SK-N-SH (cell line): ENCODE results near the gene EIF1AD. TPM values are rescaled to one million over a fixed set of nuclear protein-coding genes. Genes with fewer than 3 reads are reported as not detected.

ENCODE experiments used
- CTCF ChIA-PET: fragments of 300-600, 350-600 bp; formaldehyde crosslinking; extraction: SDS; loops from one replicate; lab custom pipeline; 2021; lab: Yijun Ruan, JAX
- POLR2A ChIA-PET: fragments of 350-600 bp; sonication (Branson Sonifier 250); formaldehyde crosslinking; extraction: SDS; loops from one replicate; lab custom pipeline; 2020; ENCODE audit warnings: antibody characterized with exemption, inconsistent platforms; lab: Yijun Ruan, JAX
- DNase-seq: peaks from one replicate; pipeline ENCODE4 v3.0.0; 2012
- H2AFZ ChIP-seq: fragments of 200-600 bp; sonication (generic); 2 replicates; pipeline ENCODE4 v1.8.1; 2016; ENCODE audit warnings: antibody characterized with exemption, mild to moderate bottlenecking, low read depth
- H3F3A ChIP-seq: fragments of 200-600 bp; sonication (generic); replicated peaks from 2 replicates; pipeline ENCODE3; 2016; ENCODE audit warnings: antibody characterized with exemption, mild to moderate bottlenecking; ENCODE audit not compliant: insufficient read depth
- H3K27ac ChIP-seq, 2 experiments: fragments of 200-500 bp in 1 of 2; fragments of 200-600 bp in 1 of 2; sonication (Bioruptor generic) in 1 of 2; sonication (generic), shearing (Covaris generic) in 1 of 2; 2 replicates each; pipeline versions ENCODE4 v1.5.1 to v1.6.1; 2014 to 2016; ENCODE audit warnings: low read depth in 2 of 2, inconsistent platforms in 1 of 2, low read length in 1 of 2, mild to moderate bottlenecking in 1 of 2, mixed read lengths in 1 of 2
- H3K27me3 ChIP-seq: fragments of 200-600 bp; sonication (generic), shearing (Covaris generic); 2 replicates; pipeline ENCODE4 v1.6.1; 2016; ENCODE audit warnings: mixed run types; ENCODE audit not compliant: insufficient read depth
- H3K36me3 ChIP-seq, 2 experiments: fragments of 200-500 bp in 1 of 2; fragments of 200-600 bp in 1 of 2; sonication (Bioruptor generic) in 1 of 2; sonication (generic) in 1 of 2; replicated peaks in 1 of 2; 2 replicates each; pipeline versions ENCODE3 to v1.5.1; 2014 to 2016; ENCODE audit warnings: low read length in 1 of 2, mild to moderate bottlenecking in 1 of 2; ENCODE audit not compliant: insufficient read depth in 2 of 2, control insufficient read depth in 1 of 2
- H3K4me1 ChIP-seq, 2 experiments: fragments of 200-500 bp in 1 of 2; fragments of 200-600 bp in 1 of 2; sonication (Bioruptor generic) in 1 of 2; sonication (generic), shearing (Covaris generic) in 1 of 2; 2 replicates each; pipeline versions ENCODE4 v1.5.1 to v1.6.1; 2014 to 2016; ENCODE audit warnings: low read depth in 1 of 2, low read length in 1 of 2, mixed run types in 1 of 2; ENCODE audit not compliant: insufficient read depth in 2 of 2, control insufficient read depth in 1 of 2
- H3K4me2 ChIP-seq: fragments of 200-600 bp; sonication (generic), shearing (Covaris generic); 2 replicates; pipeline ENCODE4 v1.6.1; 2017; ENCODE audit warnings: mixed run types
- H3K4me3 ChIP-seq, 2 experiments: fragments of 200-500 bp in 1 of 2; fragments of 200-600 bp in 1 of 2; sonication (Bioruptor generic) in 1 of 2; sonication (generic), shearing (Covaris generic) in 1 of 2; 2 replicates each; pipeline versions ENCODE4 v1.5.1 to v1.8.1; 2014 to 2016; ENCODE audit warnings: low read depth in 2 of 2, inconsistent platforms in 1 of 2, low read length in 1 of 2, mild to moderate bottlenecking in 1 of 2, mixed read lengths in 1 of 2, moderate library complexity in 1 of 2
- H3K79me2 ChIP-seq: fragments of 200-600 bp; sonication (generic); 2 replicates; pipeline ENCODE4 v1.8.1; 2017; ENCODE audit warnings: mild to moderate bottlenecking; ENCODE audit not compliant: insufficient read depth
- H3K9ac ChIP-seq: fragments of 200-600 bp; sonication (generic); 2 replicates; pipeline ENCODE4 v1.6.1; 2017; ENCODE audit warnings: mixed run types
- H3K9me2 ChIP-seq: fragments of 200-600 bp; sonication (generic); 2 replicates; pipeline ENCODE4 v1.6.1; 2017; ENCODE audit warnings: mixed run types
- H3K9me3 ChIP-seq: fragments of 200-600 bp; sonication (generic); 2 replicates; pipeline ENCODE4 v1.6.1; 2017; ENCODE audit warnings: mixed run types, mild to moderate bottlenecking, moderate library complexity
- H4K20me1 ChIP-seq: fragments of 200-600 bp; sonication (generic); 2 replicates; pipeline ENCODE4 v1.6.1; 2017; ENCODE audit warnings: mild to moderate bottlenecking, mixed run types; ENCODE audit not compliant: insufficient read depth
- CHD2 ChIP-seq: fragments of 150-350 bp; IDR thresholded peaks from 2 replicates; pipeline ENCODE4 v1.6.1; 2018; ENCODE audit warnings: low read length; ENCODE audit not compliant: partially characterized antibody
- ELF1 ChIP-seq: IDR thresholded peaks from 2 replicates; pipeline ENCODE4 v1.4.0; 2012
- EP300 ChIP-seq, 2 experiments: IDR thresholded peaks; 2 replicates each; pipeline versions ENCODE4 v1.4.0 to v1.6.1; 2012; ENCODE audit warnings: borderline replicate concordance in 1 of 2, low read depth in 1 of 2, low read length in 1 of 2
- EZH2phosphoT487 ChIP-seq: fragments of 200-600 bp; sonication (generic); IDR thresholded peaks from 2 replicates; pipeline ENCODE4 v1.6.1; 2017; ENCODE audit warnings: low read depth, mixed run types, mild to moderate bottlenecking, antibody characterized with exemption, moderate library complexity, borderline replicate concordance
- FOSL2 ChIP-seq: IDR thresholded peaks from 2 replicates; pipeline ENCODE4 v1.4.0; 2012; ENCODE audit warnings: low read depth, mild to moderate bottlenecking, moderate library complexity, borderline replicate concordance
- FOXM1 ChIP-seq: IDR thresholded peaks from 2 replicates; pipeline ENCODE4 v1.4.0; 2012; ENCODE audit warnings: low read depth, mild to moderate bottlenecking
- MAX ChIP-seq: IDR thresholded peaks from 2 replicates; pipeline ENCODE4 v1.4.0; 2012; ENCODE audit warnings: low read depth
- MEF2A ChIP-seq: IDR thresholded peaks from 2 replicates; pipeline ENCODE4 v1.4.0; 2012; ENCODE audit warnings: low read depth, borderline replicate concordance
- MXI1 ChIP-seq: IDR thresholded peaks from 2 replicates; pipeline ENCODE4 v1.6.1; 2012; ENCODE audit warnings: mild to moderate bottlenecking, low read depth, low read length, improper control_type of control experiment
- NRF1 ChIP-seq: IDR thresholded peaks from 2 replicates; pipeline ENCODE4 v1.6.1; 2012; ENCODE audit warnings: low read depth, mild to moderate bottlenecking, low read length
- PBX3 ChIP-seq: IDR thresholded peaks from 2 replicates; pipeline ENCODE4; 2012
- POLR2AphosphoS5 ChIP-seq: IDR thresholded peaks from 2 replicates; pipeline ENCODE4 v1.6.1; 2012; ENCODE audit warnings: low read depth, low read length
- RAD21 ChIP-seq: IDR thresholded peaks from 2 replicates; pipeline ENCODE4 v1.6.1; 2012; ENCODE audit warnings: mild to moderate bottlenecking, low read length
- RFX5 ChIP-seq: IDR thresholded peaks from 2 replicates; pipeline ENCODE4 v1.6.1; 2012; ENCODE audit warnings: mild to moderate bottlenecking, improper control_type of control experiment, low read length
- RXRA ChIP-seq: IDR thresholded peaks from 2 replicates; pipeline ENCODE4 v1.4.0; 2012; ENCODE audit warnings: low read depth, mild to moderate bottlenecking, borderline replicate concordance
- SIN3A ChIP-seq: IDR thresholded peaks from 2 replicates; pipeline ENCODE4 v1.6.1; 2012; ENCODE audit warnings: low read depth, mild to moderate bottlenecking, low read length, moderate library complexity, borderline replicate concordance
- TCF12 ChIP-seq: IDR thresholded peaks from 2 replicates; pipeline ENCODE4 v1.4.0; 2012
- TEAD4 ChIP-seq: IDR thresholded peaks from 2 replicates; pipeline ENCODE4 v1.4.0; 2012; ENCODE audit warnings: mild to moderate bottlenecking, borderline replicate concordance; ENCODE audit not compliant: insufficient read depth
- YY1 ChIP-seq: IDR thresholded peaks from 2 replicates; pipeline ENCODE4 v1.4.0; 2012; ENCODE audit warnings: low read depth, mild to moderate bottlenecking
- WGBS: methylation state at CpG from one replicate; pipeline ENCODE4 v1.1.6; 2017; ENCODE audit warnings: low lambda C conversion rate; 5-methylcytosine and 5-hydroxymethylcytosine counted together
- polyA plus RNA-seq, 3 experiments: library from polyadenylated mRNA; depleted of rRNA; stranded (reverse); fragments of >200 nt; gene quantifications; 2 replicates each; pipeline ENCODE4 v1.2.3, GENCODE V29; 2012
- TF ChIP-seq, protein P1 (sequence below): fragments of 150-350 bp; IDR thresholded peaks from 2 replicates; pipeline ENCODE4 v1.6.1; 2016; ENCODE audit warnings: mild to moderate bottlenecking, low read depth, low read length

EIF1AD gene
- polyA plus RNA-seq, 1 of the 3 experiments (the other 2 are of a cell fraction), result 28.9 TPM

DNA sequence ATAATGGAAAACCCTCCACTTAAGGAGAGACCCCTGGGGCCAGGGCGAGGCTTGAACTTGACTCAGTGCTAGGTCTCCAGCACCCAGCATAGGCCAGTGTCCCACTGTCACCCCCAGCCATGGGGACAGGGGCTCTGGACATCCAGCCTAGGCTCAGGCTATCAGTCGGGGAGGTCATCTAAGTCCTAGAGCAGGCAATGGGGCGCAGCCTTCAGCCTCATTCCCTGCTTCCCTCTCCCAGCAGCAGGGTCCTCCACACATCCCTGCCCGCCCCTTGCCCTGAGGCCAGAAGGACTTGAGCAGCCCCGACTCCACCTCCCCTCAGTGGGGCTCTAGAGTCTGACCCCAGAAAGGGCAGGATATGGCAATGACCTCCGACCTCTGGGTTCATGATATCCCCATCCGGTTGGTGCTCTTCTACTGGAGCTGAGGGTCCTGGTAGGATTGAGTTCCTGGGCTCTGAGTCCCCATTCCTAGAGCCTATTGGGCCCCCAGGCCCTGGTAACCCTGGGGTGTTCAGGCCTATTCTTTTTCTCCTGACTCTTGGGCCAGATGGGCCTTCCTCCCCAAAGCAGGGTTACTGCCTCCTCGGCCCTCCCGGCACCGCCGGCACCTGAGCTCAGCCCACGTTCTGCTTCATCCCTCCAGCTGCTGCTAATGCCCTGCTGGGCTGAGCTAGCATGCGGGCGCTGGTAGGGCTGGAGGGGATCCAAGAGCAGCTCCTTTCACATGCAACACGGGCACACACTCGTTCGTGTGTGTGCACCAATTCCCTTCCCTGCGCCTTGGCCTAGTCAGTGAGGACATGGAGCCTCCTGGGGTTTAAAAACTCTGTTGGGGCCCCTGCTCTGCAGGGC is 14.2 kb upstream of the EIF1AD start:
- 97% methylated on average over 10 of the region's 18 CpGs for WGBS
- TF ChIP-seq YY1 (no peak), EZH2phosphoT487 (no peak), FOSL2 (no peak), SIN3A (no peak), RXRA (no peak), TCF12 (no peak), TEAD4 (no peak), EP300 (IDR thresholded peaks at IDR 0.05; ENCODE audit: borderline replicate concordance in 1 of 2, low read depth in 1 of 2, low read length in 1 of 2) (no peak), ELF1 (no peak), POLR2AphosphoS5 (no peak), PBX3 (no peak), NRF1 (no peak), MXI1 (no peak), RFX5 (no peak), MEF2A (no peak), RAD21 (no peak), CHD2 (no peak), MAX (no peak), FOXM1 (no peak)
- TF ChIP-seq, protein P1, sequence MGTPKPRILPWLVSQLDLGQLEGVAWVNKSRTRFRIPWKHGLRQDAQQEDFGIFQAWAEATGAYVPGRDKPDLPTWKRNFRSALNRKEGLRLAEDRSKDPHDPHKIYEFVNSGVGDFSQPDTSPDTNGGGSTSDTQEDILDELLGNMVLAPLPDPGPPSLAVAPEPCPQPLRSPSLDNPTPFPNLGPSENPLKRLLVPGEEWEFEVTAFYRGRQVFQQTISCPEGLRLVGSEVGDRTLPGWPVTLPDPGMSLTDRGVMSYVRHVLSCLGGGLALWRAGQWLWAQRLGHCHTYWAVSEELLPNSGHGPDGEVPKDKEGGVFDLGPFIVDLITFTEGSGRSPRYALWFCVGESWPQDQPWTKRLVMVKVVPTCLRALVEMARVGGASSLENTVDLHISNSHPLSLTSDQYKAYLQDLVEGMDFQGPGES, result no peak
- peak overlapping the region; percentile 71 for H3K9ac ChIP-seq
- H2AFZ ChIP-seq, result peak overlapping the region; percentile 29; the same call in 1 of the 2 replicates
- ChIA-PET CTCF (no interaction called here), POLR2A (no interaction called here)
- H3K9me2 ChIP-seq, result no peaks in the 10 kb centered on the region
- no peaks in the 10 kb centered on the region for H3K9me3 ChIP-seq
- H3K79me2 ChIP-seq, result peaks cover 38% of the 10 kb centered on the region; the same call in 1 of the 2 replicates
- H3K36me3 ChIP-seq, result no peaks in the 10 kb centered on the region
- H3F3A ChIP-seq, result peaks cover 31% of the 10 kb centered on the region
- no peak for DNase-seq
- H3K4me2 ChIP-seq, result peak overlapping the region; percentile 74
- H3K27me3 ChIP-seq, result no peaks in the 10 kb centered on the region
- H3K4me3 ChIP-seq, result no peak overlapping the region
- H3K4me1 ChIP-seq, result peaks cover 15 to 38% of the 10 kb centered on the region in 2 experiments; a peak in 3 of 4 replicates
- H3K27ac ChIP-seq, result peak overlapping the region; percentile 73 to 92; a peak in 3 of 4 replicates
- no peaks in the 10 kb centered on the region for H4K20me1 ChIP-seq
